HG03039 (cell line): Measurements from ENCODE around the gene POP5.
"Not testable (repeated sequence)": the region's sequence is repeated elsewhere in the genome, so short reads cannot be mapped to it uniquely, and the experiment has no call there.

Experiments
- ATAC-seq: cut with Tn5 transposase; IDR thresholded peaks from one replicate; pipeline ENCODE4 v1.9.1; 2021; ENCODE audit warnings: mild to moderate bottlenecking, moderate library complexity; ENCODE audit not compliant: unreplicated experiment

Gene POP5

DNA sequence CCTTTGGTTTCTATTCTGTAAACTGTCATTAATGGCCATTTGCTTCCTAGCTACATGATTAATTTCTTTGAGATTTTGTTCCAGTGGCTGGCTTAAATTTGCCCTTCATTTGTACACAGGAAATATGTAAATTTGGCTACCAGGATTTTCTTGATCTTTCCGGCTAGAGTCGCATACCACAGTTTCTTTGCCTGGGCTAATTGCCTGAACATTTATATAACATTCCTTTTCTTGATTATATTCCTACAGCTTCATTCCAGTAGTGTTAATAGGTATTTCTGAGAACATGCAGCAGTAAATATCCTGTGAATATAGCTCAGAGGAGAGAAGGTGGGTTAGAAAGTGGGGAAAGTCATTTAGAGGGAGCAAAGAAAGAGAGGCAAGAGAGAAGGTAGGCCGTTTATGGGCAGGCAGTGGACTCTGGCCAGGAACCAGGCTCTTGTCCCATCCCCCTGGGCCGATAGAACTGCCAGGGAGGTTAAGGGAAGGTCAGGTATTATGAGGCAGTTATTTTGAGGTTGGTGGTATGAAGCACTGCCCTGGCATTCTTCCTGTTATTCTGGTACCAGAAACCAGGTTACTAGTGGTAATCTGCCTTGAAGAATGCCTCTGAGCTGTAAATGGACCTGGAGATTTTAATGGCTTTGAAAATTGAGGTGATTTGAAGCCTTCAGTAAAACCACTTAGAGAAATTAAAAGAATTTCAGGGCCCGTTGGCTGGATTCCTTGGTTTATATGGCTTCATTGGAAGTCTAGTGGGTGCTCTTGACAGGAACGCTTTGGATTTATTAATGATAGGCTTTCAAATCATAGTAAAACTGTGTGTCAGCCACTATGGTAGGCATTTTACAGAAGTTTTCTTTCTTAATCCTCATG, 42.7 kb downstream of the POP5 start:
- ATAC-seq = no peak

DNA sequence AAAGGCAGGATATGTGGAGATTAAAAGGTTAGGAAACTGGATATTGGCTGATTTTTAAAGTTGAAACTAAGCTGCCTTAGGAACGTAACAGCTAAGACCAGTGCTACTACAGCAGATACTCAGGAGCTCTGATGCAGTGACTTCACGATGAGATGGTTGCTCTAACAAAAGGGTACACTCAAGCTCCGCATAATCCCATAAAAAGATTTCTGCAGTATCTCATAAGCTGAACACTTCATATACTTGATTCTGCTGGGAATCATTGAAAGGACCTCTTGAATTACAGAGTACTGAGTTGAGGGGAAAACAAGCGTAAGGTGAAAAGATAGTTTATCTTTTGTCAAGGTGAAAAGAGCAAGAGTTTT, 43.4 kb downstream of the POP5 start:
- ATAC-seq = no peak

DNA sequence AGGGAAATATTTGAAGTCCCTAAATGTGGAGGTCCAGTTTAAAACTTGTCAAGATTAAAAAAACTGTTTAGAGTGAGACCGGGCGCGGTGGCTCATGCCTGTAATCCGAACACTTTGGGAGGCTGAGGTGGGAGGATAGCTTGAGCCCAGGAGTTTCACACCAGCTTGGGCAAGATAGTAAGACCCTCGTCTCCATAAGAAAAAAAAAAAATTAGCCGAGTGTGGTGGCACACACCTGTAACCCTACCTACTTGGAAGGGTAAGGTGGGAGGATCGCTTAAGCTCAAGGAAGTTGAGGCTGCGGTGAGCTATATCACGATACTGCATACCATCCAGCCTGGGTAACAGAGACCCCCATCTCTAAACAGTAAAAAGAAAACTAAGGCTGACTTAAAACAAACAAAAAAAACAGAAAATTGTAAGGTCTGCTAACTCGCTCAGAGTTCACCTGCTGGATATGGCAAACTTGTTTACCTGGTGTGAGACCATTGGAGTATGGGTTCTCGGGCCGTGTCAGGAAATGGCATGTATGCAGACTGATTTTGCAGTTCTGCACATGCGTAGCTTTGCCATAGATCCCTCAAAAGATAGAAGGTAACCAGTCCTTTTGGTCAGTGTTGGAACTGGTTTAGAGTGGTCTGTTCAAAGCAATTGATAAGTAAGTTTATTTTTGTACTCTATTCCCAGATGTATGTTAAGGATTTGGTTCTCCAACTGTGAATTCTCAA, 45.0 kb downstream of the POP5 start:
- no peak for ATAC-seq

DNA sequence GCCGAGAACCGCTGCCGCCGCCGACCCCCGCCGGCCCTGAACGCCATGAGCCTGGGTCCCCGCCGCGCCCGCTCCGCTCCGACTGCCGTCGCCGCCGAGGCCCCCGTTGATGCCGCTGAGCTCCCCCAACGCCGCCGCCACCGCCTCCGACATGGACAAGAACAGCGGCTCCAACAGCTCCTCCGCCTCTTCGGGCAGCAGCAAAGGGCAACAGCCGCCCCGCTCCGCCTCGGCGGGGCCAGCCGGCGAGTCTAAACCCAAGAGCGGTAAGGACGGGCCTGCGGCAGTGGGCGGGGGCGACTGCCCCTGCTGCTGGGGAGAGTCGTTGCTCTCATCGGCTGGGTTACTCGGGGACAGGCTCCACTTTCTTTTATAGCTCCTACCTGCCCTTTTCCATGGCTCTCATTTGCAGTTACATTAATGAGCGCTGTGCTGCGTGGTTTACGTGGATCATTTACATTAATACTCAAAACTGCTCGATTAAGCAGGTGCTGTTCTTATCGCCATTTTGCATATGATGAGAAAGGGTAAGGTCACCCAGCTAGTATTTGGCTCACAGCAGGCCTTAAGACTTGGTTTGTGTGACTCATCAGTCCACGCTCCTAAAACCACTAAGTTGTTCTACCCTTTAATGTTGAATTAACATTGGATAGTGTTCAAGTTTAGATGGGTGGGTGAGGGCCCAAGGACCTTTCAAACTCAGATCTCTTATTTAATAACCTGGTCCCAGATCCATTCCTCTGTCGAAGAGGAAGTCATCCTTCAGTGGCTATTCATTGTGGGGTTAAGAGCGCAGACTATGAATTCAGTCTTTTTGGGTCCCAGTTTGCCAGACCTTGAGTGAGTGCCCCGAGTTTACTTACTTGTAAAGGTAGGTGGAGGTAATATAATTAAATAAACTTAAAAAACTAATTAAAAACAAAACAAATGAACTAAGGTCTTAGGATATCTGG, 46.2 kb downstream of the POP5 start:
- peak; percentile 31 for ATAC-seq

DNA sequence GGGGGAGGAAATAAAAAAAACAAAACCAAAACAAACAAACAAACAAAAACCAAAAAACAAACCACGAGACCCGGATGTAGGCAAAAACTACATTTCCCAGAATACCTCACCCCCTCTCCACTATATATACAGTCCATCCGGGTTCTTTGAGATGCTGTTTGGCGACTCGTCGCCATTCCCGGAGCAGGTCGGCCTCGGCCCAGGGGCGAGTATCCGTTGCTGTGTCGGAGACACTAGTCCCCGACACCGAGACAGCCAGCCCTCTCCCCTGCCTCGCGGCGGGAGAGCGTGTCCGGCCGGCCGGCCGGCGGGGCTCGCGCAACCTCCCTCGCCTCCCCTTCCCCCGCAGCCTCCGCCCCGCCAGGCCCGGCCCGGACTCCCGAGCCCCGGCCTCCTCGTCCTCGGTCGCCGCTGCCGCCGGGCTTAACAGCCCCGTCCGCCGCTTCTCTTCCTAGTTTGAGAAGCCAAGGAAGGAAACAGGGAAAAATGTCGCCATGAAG, 46.9 kb downstream of the POP5 start, which contains the start of gene RNF10:
RNF10 (plus strand) TSS at position 154 of the 500 bp plus-strand sequence. CDS start 456 bp downstream, outside the sequence.
- peak; percentile 64 for ATAC-seq

DNA sequence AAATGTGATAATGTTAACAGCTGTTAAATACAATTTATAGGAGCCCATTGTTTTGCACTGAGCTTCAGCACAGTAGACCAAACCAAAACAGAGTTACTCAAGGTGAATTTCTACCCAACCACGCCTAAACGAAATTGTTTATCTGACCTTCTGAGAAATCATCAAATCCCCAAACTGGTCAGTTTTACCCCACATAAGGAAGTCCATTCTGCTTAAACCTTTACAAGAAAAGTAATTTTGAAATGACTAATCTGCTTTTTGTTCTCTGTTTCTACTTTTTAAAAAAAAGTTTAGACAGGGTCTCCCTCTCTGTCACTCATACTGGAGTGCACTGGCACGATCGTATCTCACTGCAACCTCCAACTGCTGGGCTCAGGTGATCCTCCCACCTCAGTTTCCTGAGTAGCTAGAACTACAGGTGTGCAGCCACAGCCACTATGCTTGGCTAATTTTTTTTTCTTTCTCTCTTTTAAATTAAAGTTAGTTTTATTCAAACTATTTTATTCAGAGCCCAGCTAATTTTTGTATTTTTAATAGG, 48.4 kb downstream of the POP5 start:
- ATAC-seq = no peak

DNA sequence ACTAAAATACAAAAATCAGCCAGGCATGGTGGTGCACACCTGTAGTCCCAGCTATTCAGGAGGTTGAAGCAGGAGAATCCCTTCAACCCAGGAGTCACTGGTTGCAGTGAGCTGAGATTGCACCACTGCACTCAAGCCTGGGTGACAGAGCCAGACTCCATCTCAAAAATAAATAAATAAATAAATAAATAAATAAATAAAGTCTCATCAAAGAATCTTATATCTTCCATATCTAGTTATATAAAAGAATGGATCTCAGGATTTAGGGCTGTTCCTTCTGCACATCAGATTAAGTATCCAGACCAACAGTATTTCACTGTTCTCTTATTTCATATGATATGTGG, 50.8 kb downstream of the POP5 start:
- not testable (repeated sequence) for ATAC-seq

DNA sequence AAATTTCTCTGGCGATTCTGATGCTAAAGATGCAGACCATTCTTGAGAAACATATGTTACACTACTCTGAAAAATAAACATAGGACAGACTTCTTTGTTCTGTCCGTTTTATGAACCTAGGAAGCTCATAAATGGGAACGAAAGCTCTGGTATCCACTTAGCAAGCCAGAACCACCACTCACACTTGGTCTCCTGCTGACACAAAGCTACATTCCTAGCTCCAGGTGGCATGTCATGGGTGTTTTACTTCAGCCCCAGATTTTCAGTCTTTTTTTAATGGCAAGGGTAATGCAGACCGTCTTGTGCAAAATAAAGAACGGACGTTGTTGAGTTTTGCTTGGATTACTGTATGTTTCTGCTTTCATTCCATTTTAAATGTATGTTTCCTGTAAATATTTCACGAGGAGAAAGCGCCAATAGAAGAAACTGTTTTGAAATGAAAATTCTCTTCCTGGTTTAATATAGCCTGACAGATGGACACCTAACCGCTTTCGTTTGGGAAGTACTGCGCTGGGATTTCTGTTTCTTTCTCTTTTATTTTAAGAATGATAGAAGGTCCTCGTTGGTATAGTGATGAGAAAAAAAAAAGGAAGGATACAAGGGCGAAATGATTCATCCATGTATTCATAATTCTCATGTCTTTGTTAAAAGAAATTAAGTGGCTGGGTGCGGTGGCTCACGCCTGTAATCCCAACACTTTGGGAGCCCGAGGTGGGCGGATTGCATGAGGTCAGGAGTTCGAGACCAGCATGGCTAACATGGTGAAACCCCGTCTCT, 51.4 kb downstream of the POP5 start:
- ATAC-seq = no peak

DNA sequence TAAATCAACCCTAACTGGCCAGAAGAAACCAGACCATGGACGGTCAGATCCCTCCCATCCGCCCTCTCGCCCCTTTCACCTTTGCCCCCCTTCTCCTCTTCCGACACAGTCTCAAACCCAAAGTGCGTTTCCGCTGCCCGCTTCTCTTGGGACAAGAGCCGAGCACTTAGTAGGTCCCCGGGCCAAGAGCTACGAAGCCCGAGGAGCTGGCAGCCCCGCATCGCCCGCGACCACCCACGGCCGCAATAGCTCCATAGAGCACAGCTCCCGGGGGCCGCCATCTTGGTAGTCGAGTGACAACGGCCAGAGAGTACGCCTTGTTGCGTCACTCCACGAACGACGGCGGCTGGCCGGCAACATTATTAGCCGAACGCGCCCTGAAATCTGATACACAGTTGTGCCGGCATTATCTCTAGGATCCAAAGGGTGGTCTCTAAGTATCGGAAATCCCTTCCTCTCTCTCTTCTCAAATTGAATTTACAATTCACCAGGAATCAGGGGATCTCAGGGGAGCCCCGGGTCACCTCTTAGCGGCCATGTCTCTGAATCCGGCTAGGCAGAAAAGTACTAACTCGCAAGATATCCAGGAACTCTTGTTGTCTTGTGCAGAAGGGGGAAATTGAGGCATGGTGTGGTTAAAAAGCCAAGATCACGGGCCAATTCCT, 52.2 kb downstream of the POP5 start, which contains the start of gene COQ5:
COQ5 (minus strand) TSS at position 298 of the 665 bp plus-strand sequence; CDS start at position 281, 17 bp downstream.
- peak; percentile 50 for ATAC-seq
